GM18498 (cell line): Measurements from ENCODE around the gene SPATC1L.
"Not testable (repeated sequence)": the region's sequence is repeated elsewhere in the genome, so short reads cannot be mapped to it uniquely, and the experiment has no call there.

ENCODE experiments used
- ATAC-seq: cut with Tn5 transposase; IDR thresholded peaks from one replicate; pipeline ENCODE4 v1.9.1; 2021; ENCODE audit warnings: mild to moderate bottlenecking, moderate library complexity; ENCODE audit not compliant: unreplicated experiment

Gene SPATC1L

GRCh38 chr21:46184625-46185555 lies 631 bp upstream of the SPATC1L start:
- ATAC-seq = no peak

- ATAC-seq = not testable (repeated sequence)
These were observed 836 bp downstream of the SPATC1L start for GRCh38 chr21:46183337-46183909.

GRCh38 chr21:46182548-46183336 lies 1.5 kb downstream of the SPATC1L start:
- no peak for ATAC-seq

- no peak for ATAC-seq
These were observed 2.2 kb downstream of the SPATC1L start for GRCh38 chr21:46181953-46182547.

- no peak for ATAC-seq
These were observed 2.8 kb downstream of the SPATC1L start for GRCh38 chr21:46181436-46181835.

GRCh38 chr21:46180778-46181391 lies 3.4 kb downstream of the SPATC1L start:
- ATAC-seq = no peak

GRCh38 chr21:46180079-46180722 lies 4.1 kb downstream of the SPATC1L start:
- ATAC-seq = no peak

- no peak for ATAC-seq
These were observed 4.6 kb downstream of the SPATC1L start for GRCh38 chr21:46179708-46180078.

GRCh38 chr21:46178961-46179360 lies 5.3 kb downstream of the SPATC1L start:
- ATAC-seq = no peak

GRCh38 chr21:46176443-46177129 lies 7.7 kb downstream of the SPATC1L start:
- not testable (repeated sequence) for ATAC-seq

- no peak for ATAC-seq
These were observed 10.7 kb downstream of the SPATC1L start for GRCh38 chr21:46173573-46173972.

- ATAC-seq = no peak
These were observed 11.3 kb downstream of the SPATC1L start for GRCh38 chr21:46172863-46173528.

GRCh38 chr21:46171996-46172862 lies 12.0 kb downstream of the SPATC1L start:
- no peak for ATAC-seq

GRCh38 chr21:46171585-46171984 lies 12.7 kb downstream of the SPATC1L start:
- ATAC-seq = no peak

- ATAC-seq = not testable (repeated sequence)
These were observed 13.6 kb downstream of the SPATC1L start for GRCh38 chr21:46170436-46171193.

- no peak for ATAC-seq
These were observed 15.4 kb downstream of the SPATC1L start for GRCh38 chr21:46168659-46169386.

- ATAC-seq = no peak
These were observed 16.0 kb downstream of the SPATC1L start for GRCh38 chr21:46168238-46168637.
